HTR-8/SVneo (cell line): ENCODE data around the gene GJB1.

Source experiments
- DNase-seq: peaks from one replicate; pipeline ENCODE4 v3.0.0; 2011; ENCODE audit warnings: low spot score, mixed read lengths; ENCODE audit not compliant: insufficient read length
- FAIRE-seq: peaks from 2 replicates; lab custom pipeline; 2011; peaks lifted over from hg19 to GRCh38; lab: Jason Lieb, UNC

The GJB1 gene

DNA sequence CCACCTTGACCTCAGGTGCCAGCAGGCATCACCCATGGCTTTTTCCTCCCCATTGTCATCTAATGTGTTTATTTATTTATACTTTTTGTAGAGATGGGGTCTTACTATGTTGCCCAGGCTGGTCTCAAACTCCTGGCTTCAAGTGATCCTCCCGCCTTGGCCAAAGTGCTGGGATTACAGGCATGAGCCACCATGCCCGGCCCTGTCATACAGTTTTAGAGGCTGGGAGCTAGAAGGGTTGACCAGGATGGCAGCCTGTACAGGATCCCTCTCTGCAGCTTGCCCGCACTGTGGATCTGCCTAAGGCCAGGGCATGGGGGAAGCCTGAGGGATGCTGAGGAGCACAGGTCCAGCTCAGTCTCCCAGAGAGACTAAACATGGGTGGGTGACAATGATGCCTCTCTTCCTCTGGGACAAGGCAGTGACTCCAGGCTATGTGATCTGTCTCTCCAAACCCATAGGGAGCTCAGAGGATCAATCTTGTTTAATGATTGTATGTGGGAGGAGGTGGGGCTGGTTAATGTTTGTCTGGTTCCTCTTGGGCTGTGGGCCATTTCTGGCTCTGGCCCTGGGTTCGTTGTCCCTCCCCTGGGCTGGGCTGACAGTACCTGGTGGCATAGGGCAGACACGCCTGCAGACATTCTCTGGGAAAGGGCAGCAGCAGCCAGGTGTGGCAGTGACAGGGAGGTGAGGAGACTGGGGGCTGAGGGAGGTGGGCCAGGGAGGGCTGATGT, 8.3 kb upstream of the GJB1 start:
- DNase-seq (no peak), FAIRE-seq (no peak)

GRCh38 chrX:71215338-71215912, 7.6 kb upstream of the GJB1 start:
- no peak for FAIRE-seq
- no peak for DNase-seq

GRCh38 chrX:71216485-71216884, 6.5 kb upstream of the GJB1 start:
- FAIRE-seq = no peak
- no peak for DNase-seq

GRCh38 chrX:71217298-71217697, 5.7 kb upstream of the GJB1 start:
- FAIRE-seq (no peak), DNase-seq (no peak)

DNA sequence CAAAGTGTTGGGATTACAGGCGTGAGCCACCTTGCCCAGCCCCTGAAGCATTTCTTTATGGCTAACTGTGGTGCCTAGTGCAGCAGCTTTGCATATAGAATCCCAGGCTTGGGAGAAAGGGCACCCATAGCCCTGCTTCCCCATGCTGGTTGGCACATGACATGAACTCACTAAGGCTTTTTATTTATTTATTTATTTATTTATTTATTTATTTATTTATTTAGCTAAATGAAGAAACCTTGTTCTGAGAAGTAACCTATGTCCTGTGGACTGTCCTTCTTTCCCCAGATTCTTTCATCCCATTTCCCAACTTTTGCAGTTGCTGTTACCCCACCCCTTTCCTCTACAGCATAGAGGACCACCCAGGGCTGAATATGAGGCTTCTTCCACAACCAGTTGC, 1.9 kb upstream of the GJB1 start:
- FAIRE-seq (no peak), DNase-seq (no peak)

DNA sequence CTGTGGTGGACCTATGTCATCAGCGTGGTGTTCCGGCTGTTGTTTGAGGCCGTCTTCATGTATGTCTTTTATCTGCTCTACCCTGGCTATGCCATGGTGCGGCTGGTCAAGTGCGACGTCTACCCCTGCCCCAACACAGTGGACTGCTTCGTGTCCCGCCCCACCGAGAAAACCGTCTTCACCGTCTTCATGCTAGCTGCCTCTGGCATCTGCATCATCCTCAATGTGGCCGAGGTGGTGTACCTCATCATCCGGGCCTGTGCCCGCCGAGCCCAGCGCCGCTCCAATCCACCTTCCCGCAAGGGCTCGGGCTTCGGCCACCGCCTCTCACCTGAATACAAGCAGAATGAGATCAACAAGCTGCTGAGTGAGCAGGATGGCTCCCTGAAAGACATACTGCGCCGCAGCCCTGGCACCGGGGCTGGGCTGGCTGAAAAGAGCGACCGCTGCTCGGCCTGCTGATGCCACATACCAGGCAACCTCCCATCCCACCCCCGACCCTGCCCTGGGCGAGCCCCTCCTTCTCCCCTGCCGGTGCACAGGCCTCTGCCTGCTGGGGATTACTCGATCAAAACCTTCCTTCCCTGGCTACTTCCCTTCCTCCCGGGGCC, 1.2 kb downstream of the GJB1 start:
- no peak for DNase-seq
- peak; percentile 58 for FAIRE-seq

DNA sequence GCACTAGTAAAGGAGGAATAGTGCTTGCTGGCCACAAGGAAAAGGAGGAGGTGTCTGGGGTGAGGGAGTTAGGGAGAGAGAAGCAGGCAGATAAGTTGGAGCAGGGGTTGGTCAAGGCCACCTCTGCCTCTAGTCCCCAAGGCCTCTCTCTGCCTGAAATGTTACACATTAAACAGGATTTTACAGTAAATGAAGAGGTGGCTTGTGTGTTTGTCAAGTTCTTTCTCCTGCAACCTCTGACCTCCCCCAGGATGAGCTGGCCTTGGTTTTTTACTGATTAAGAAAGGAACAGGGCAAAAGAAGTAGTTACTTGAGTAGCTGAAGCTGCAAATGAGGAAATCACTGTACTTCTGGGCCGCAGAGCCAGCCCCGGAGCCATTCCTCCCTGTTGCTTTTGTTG, 2.0 kb downstream of the GJB1 start:
- FAIRE-seq (no peak), DNase-seq (no peak)

- peak; percentile 74 for FAIRE-seq
- DNase-seq = peak; percentile 60
Measured at GRCh38 chrX:71225676-71226075, 2.7 kb downstream of the GJB1 start.

DNA sequence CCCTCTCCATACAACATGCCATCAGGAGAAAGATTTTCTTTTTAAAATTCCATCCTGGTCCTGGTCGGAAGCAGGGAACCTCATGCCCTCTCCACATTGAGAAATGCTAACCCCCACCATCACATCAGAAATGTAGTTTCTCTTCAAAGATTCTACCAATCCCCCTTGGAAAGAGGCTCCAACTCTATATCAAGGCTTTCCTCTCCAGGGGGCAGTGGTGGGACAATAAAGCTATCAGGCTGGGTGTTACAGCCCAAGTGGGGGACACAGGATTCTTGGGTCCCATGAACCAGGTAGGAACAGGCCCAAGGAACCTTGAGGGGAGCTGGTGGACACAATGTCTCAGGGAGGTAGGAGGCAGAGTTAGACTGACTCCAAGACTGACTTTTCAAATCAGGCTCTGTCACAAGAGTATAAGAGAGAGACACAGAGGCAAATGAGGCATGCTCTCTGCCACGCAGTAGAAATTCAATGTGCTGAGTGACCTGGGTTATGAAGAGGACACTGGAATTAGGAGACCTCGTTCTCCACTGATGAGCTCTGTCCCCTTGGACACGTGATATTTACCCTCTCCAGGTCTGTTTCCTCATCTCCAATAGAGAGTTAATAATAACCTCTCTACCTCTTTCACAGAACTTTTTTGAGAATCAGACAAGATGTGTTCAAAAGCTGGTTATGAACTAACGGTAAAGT, 4.5 kb downstream of the GJB1 start:
- no peak for FAIRE-seq

DNA sequence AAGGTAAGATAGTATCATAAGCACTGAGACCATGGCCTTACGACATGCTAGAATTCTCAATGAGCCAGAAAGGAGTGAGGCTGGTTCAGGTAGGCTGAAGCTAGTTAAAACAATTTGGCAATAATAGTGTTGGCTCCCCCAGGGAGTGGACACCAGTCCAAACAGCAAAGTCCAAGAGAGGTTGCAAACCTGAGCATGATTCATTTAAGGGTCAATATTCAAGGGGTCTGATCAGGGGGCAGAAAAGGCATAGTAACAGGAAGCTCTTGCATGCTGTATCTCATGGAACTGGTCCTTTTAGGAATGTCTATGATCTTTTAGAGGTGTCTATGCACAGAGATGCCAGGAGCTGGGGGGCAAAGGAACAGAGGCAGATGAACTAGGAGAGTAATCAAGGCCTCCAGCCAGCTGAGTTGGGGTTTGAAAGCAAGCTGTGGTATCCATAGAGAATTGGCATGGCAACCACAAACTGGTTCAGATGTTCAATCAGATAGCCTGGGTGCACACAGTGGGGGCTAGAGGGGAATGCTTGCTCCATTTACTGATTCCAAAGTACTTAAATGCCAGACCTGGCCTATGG, 5.1 kb downstream of the GJB1 start:
- DNase-seq = no peak
- no peak for FAIRE-seq

More for the DNA sequence above, 4.5 kb downstream of the GJB1 start:
- DNase-seq = no peak

GRCh38 chrX:71235482-71235881, 12.5 kb downstream of the GJB1 start:
- FAIRE-seq = no peak

GRCh38 chrX:71236836-71237235, 13.8 kb downstream of the GJB1 start:
- FAIRE-seq = no peak
- DNase-seq = no peak

More at GRCh38 chrX:71235482-71235881, 12.5 kb downstream of the GJB1 start:
- DNase-seq = no peak

DNA sequence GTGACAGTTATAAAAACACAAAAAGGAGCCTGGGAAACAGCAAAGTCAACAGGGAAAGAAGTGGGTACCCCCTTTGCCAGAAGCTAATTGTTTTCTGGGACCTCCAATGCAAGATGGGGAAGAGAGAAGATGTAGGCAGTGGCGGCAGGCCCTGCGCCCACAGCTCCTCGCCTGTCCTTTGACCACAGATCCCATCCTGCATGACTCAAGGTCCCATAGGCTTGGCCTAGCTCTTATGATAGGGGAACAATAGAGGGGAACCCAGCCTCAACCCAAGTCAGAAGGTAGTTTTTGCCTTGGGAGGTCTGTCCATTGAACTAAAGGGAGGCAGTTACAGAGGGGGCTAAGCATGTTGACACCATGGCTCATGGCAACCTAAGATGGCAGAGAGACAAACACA, 16.8 kb downstream of the GJB1 start:
- DNase-seq (no peak), FAIRE-seq (no peak)

DNA sequence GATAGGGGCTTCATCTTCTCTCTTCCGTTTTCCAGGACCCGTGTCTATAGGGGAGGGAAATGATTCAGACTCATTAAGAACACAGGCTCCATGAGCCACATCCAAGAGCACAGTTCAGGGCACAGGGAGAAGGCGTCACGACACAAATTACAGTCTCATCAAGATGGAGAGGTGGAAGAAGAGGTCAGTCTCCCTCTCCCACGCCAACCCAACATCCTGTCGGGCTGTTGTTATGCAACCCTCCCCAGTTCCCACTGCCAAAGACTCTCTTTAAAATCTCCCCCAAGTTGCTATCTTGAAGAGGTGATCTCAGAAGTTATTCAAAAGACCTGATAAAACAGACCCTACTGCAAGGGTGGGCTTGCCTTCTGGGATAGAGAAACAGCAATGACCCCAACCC, 18.3 kb downstream of the GJB1 start:
- no peak for DNase-seq
- FAIRE-seq = peak; percentile 46

GRCh38 chrX:71244359-71245128, 21.5 kb downstream of the GJB1 start:
- peak; percentile 62 for FAIRE-seq
- DNase-seq = no peak

DNA sequence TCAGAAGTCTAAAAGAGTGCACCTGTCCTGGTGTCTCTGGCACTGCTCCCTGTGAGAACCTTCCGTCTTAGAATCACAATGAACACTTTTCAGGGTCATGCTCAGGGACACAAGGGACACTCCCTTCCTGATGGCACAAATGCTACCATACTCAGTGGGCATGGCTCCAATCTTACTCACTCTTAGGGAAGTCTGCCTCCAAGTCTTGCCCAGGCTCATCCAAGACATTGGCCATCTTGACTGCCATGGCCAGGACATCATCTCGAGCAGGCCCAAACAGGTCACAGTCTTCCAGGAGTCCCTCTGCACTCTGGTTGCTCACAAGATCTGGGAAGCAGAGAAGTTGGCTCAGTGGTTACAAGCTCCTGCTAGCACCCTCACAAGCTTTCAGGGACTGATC, 22.1 kb downstream of the GJB1 start:
- FAIRE-seq (no peak), DNase-seq (no peak)

DNA sequence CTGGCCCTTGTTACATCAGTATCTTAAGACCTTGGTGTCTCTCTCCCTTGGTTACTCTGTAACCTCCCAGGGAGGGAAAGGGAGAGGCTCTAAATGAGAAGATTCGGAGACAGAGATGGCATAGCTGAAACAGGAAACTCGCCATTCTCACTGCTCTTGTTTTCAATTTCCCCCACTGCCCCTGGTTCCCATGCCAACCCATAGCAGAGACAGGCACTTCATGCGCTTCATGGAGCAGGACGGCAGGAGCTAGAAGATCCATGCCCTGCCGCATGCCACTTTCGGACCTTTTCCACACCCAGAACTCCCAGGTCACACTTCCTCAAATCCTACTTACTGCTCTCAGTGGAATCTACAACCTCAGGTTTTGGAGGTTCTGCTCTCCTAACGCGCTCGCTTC, 27.8 kb downstream of the GJB1 start:
- no peak for DNase-seq

DNA sequence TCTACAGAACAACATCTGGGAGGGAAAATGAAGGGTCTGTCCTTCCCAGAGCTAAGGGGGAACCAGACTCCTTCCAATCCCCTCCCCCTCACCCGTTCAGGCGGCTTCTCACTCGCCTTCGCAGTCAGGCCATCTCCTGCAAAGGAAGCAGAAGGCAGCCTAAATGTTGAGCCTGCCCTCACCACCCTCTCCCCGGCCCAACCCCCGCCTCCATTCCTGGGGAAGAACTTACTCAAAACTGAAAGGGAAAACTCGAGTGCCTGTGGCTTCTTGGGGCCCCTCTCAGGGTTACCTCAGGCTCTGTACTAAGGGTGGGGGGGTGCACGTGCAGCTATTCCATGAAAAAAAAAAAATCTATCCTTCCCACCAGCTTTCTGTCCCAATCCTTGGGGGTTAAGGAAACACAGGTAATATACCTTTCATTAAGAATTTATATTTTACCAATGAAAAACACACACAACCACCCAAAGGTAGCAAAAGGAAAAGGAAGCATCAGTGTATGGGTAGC, 28.5 kb downstream of the GJB1 start:
- FAIRE-seq = no peak

More for the DNA sequence above, 27.8 kb downstream of the GJB1 start:
- no peak for FAIRE-seq

DNA sequence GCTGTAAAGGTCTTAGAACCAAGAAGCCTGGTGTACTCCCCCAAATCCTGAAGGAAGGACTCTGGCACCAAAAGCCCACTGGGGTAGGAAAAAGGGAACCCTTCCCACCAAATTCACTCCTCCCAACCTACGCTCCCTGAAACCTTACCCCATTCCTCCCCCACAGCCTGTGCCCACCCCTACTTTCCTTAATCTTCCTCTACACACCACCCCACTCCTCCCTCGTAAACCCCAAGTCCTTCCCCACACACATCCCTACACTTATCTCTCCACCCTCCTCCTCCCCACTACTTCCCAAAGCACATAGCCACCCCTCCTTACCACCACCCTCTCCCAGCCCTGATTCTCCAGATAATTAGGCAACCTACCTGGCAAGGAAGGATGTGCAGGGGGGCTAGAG, 29.2 kb downstream of the GJB1 start:
- FAIRE-seq = no peak

More for the DNA sequence above, 28.5 kb downstream of the GJB1 start:
- no peak for DNase-seq

More for the DNA sequence above, 29.2 kb downstream of the GJB1 start:
- DNase-seq = no peak
